ENCODE data around the gene EPS8L3. TPM values are rescaled to one million over a fixed set of nuclear protein-coding genes. Genes with fewer than 3 reads are reported as not detected.

EPS8L3 gene
- total RNA-seq, 4 donors from 2014 or later = 1.4 TPM; not detected in 3

GRCh38 chr1:109764561-109765482 lies 1.1 kb upstream of the EPS8L3 start:
- no peak for ATAC-seq
- intact Hi-C loops (cut with DNase I; ENCODE audit: low total_unique reads) (no loop called here), in situ Hi-C loops (cut with MboI; ENCODE audit: low sequenced_read_pairs in 4 of 4) (no loop called here)
- Histone ChIP-seq H3K4me1 (no peaks in the 10 kb centered on the region), H3K4me3 (no peak overlapping the region), H3K9me3 (no peaks in the 10 kb centered on the region), H3K36me3 (no peaks in the 10 kb centered on the region), H3K27me3 (no peaks in the 10 kb centered on the region), H3K27ac (no peak overlapping the region)
- TF ChIP-seq POLR2A (IDR thresholded peaks at IDR 0.05) (no peak), CTCF (IDR thresholded peaks at IDR 0.05 in 4 of 5, conservative IDR thresholded peaks at IDR 0.05 in 1 of 5) (no peak)
- DNase-seq = peak in 1 of 2 donors; percentile 4

GRCh38 chr1:109762821-109763645 lies 690 bp downstream of the EPS8L3 start:
- H3K4me1 ChIP-seq = no peaks in the 10 kb centered on the region
- no peak overlapping the region for H3K27ac ChIP-seq
- H3K9me3 ChIP-seq = no peaks in the 10 kb centered on the region
- no peak overlapping the region for H3K4me3 ChIP-seq
- no peaks in the 10 kb centered on the region for H3K27me3 ChIP-seq
- intact Hi-C loops (cut with DNase I; ENCODE audit: low total_unique reads) = no loop called here
- no peak for ATAC-seq
- in situ Hi-C loops (cut with MboI; ENCODE audit: low sequenced_read_pairs in 4 of 4) = no loop called here
- peak in 1 of 2 donors; percentile 18 for DNase-seq
- no peaks in the 10 kb centered on the region for H3K36me3 ChIP-seq
- TF ChIP-seq CTCF (IDR thresholded peaks at IDR 0.05 in 4 of 5, conservative IDR thresholded peaks at IDR 0.05 in 1 of 5) (no peak), POLR2A (IDR thresholded peaks at IDR 0.05) (no peak)

- Histone ChIP-seq H3K9me3 (no peaks in the 10 kb centered on the region), H3K27me3 (no peaks in the 10 kb centered on the region), H3K4me3 (no peak overlapping the region), H3K4me1 (no peaks in the 10 kb centered on the region), H3K36me3 (no peaks in the 10 kb centered on the region), H3K27ac (no peak overlapping the region)
- TF ChIP-seq POLR2A (IDR thresholded peaks at IDR 0.05) (no peak), CTCF (IDR thresholded peaks at IDR 0.05 in 4 of 5, conservative IDR thresholded peaks at IDR 0.05 in 1 of 5) (no peak)
- in situ Hi-C loops (cut with MboI; ENCODE audit: low sequenced_read_pairs in 4 of 4) = no loop called here
- DNase-seq (peak in 1 of 2 donors; percentile 1), ATAC-seq (no peak)
- intact Hi-C loops (cut with DNase I; ENCODE audit: low total_unique reads) = no loop called here
These were observed 1.6 kb downstream of the EPS8L3 start for GRCh38 chr1:109762039-109762585.

- DNase-seq (peak in 1 of 2 donors; percentile 7), ATAC-seq (peak in 1 of 2 donors; percentile 39)
- Histone ChIP-seq H3K9me3 (no peaks in the 10 kb centered on the region), H3K36me3 (no peaks in the 10 kb centered on the region), H3K4me3 (no peak overlapping the region), H3K27ac (no peak overlapping the region), H3K4me1 (no peaks in the 10 kb centered on the region), H3K27me3 (no peaks in the 10 kb centered on the region)
- in situ Hi-C loops (cut with MboI; ENCODE audit: low sequenced_read_pairs in 4 of 4) = no loop called here
- TF ChIP-seq CTCF (IDR thresholded peaks at IDR 0.05 in 4 of 5, conservative IDR thresholded peaks at IDR 0.05 in 1 of 5) = no peak
- intact Hi-C loops (cut with DNase I; ENCODE audit: low total_unique reads) = no loop called here
These were observed 2.3 kb downstream of the EPS8L3 start for GRCh38 chr1:109761227-109762038.
